WI38 (cell line): Measurements from ENCODE around the gene WDR86.

Source experiments
- H3K4me3 ChIP-seq: 2 replicates; pipeline ENCODE4 v1.5.1; 2011; ENCODE audit warnings: low read depth, mild to moderate bottlenecking, control low read depth, low read length
- CTCF ChIP-seq: IDR thresholded peaks from 2 replicates; pipeline ENCODE4 v1.5.1; 2012; ENCODE audit warnings: low read depth, mild to moderate bottlenecking, control low read depth, low read length

WDR86 gene

GRCh38 chr7:151439855-151440798 lies 30.3 kb upstream of the WDR86 start, which contains the start of gene CRYGN:
CRYGN (minus strand) TSS chr7:151440141; CDS start chr7:151439917, 224 bp downstream.
- no peak within 1 kb of the TSS for H3K4me3 ChIP-seq
- TF ChIP-seq CTCF, result no peak

- no peak for TF ChIP-seq CTCF
- no peak overlapping the region for H3K4me3 ChIP-seq
Observed at GRCh38 chr7:151438864-151439601, 29.2 kb upstream of the WDR86 start.

GRCh38 chr7:151437866-151438516 lies 28.2 kb upstream of the WDR86 start:
- H3K4me3 ChIP-seq, result no peak overlapping the region
- TF ChIP-seq CTCF, result no peak

GRCh38 chr7:151437159-151437553 lies 27.3 kb upstream of the WDR86 start:
- H3K4me3 ChIP-seq, result no peak overlapping the region
- no peak for TF ChIP-seq CTCF

- no peak for TF ChIP-seq CTCF
- H3K4me3 ChIP-seq, result no peak overlapping the region
Observed at GRCh38 chr7:151436446-151437158, 26.8 kb upstream of the WDR86 start.

GRCh38 chr7:151435971-151436370 lies 26.1 kb upstream of the WDR86 start:
- no peak for TF ChIP-seq CTCF
- H3K4me3 ChIP-seq, result no peak overlapping the region
